Thoracic aorta (tissue), 2 donors: ENCODE results near the gene GPRC5D. TPM values are rescaled to one million over a fixed set of nuclear protein-coding genes. Genes with fewer than 3 reads are reported as not detected.
A peak's percentile ranks its signal among the peaks of the same experiment; 100 is the strongest.

Source experiments
- ATAC-seq: fragments of 150-250 bp; one replicate; pipeline ENCODE4 v1.8.0; 2017; ENCODE audit warnings: low read depth; ENCODE audit not compliant: insufficient number of reproducible peaks, low FRiP score
- DNase-seq: peaks from one replicate; pipeline ENCODE4 v3.0.0-alpha.2; 2020; ENCODE audit warnings: low spot score
- H3K27ac ChIP-seq, 2 donors: fragments of 200-600 bp; sonication (generic); 1 replicate in 1 of 2; 2 replicates in 1 of 2; pipeline ENCODE4 v1.5.1; 2016; ENCODE audit warnings: mild to moderate bottlenecking in 2 of 2, moderate library complexity in 2 of 2
- H3K27me3 ChIP-seq: fragments of 200-600 bp; sonication (generic); replicated peaks from 2 replicates; pipeline ENCODE4 v1.6.0; 2016; ENCODE audit warnings: mild to moderate bottlenecking; ENCODE audit not compliant: insufficient read depth
- H3K36me3 ChIP-seq: fragments of 200-600 bp; sonication (generic); one replicate; pipeline ENCODE4 v1.5.1; 2016
- H3K4me1 ChIP-seq, 2 donors: fragments of 200-600 bp; sonication (generic); 1 replicate in 1 of 2; 2 replicates in 1 of 2; pipeline versions ENCODE4 v1.5.1 to v1.6.0; 2016; ENCODE audit warnings: low read depth in 2 of 2, mild to moderate bottlenecking in 1 of 2; ENCODE audit not compliant: control insufficient read depth in 1 of 2
- H3K4me3 ChIP-seq: fragments of 200-600 bp; sonication (generic); 2 replicates; pipeline ENCODE4 v1.5.1; 2016; ENCODE audit warnings: mild to moderate bottlenecking
- H3K9me3 ChIP-seq: fragments of 200-600 bp; sonication (generic); 2 replicates; pipeline ENCODE4 v1.5.1; 2016
- total RNA-seq, 2 donors: library from RNA; depleted of rRNA; stranded (reverse); fragments of >200 nt; gene quantifications; one replicate each; pipeline versions ENCODE4 v1.1.0 to v1.2.3, GENCODE V29; 2016
- TF ChIP-seq, protein P1 (sequence below): fragments of 200-600 bp; sonication (generic); IDR thresholded peaks from one replicate; pipeline ENCODE4 v1.5.1; 2019; ENCODE audit warnings: antibody characterized with exemption

GPRC5D gene
- total RNA-seq, 2 donors from 2014 or later, result not detected

DNA sequence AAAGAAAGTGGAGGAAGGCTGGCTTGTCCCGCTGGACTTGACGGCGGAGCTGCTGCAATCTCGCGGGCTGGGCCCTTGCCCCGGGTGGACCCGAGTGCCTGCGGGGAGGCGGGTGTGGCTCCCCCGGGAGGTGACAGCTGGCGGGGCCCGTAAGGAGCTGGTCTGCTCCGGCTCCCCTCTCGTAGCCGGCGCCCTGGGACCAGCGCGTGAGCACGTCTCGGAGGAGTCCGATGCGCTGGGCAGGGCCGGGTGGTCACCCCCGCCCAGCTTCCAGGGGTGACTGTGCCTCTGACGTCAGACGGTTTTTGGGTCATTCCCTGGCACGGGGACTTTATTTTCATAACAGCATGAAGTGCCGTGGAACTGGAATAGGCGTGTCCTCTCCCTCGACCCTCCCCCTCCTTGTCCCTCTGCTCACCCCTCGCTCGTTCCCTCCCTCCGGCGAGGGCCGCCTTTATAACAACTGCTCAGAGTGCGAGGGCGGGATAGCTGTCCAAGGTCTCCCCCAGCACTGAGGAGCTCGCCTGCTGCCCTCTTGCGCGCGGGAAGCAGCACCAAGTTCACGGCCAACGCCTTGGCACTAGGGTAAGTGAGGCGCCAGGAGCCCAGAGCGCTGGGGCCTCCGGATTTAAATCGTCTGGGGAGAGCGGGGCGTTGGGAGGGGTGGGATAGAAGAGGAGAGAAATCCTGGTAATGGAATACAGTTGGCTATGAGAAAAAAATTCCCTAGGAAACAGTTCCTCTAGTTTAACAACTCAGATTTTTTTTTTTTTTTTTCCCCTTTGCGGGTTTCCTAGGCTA is 60.7 kb downstream of the GPRC5D start, which contains the start of gene GPRC5A:
GPRC5A (plus strand) TSS at position 483 of the 801 bp plus-strand sequence. CDS start 16,688 bp downstream, outside the sequence.
- TF ChIP-seq, protein P1, sequence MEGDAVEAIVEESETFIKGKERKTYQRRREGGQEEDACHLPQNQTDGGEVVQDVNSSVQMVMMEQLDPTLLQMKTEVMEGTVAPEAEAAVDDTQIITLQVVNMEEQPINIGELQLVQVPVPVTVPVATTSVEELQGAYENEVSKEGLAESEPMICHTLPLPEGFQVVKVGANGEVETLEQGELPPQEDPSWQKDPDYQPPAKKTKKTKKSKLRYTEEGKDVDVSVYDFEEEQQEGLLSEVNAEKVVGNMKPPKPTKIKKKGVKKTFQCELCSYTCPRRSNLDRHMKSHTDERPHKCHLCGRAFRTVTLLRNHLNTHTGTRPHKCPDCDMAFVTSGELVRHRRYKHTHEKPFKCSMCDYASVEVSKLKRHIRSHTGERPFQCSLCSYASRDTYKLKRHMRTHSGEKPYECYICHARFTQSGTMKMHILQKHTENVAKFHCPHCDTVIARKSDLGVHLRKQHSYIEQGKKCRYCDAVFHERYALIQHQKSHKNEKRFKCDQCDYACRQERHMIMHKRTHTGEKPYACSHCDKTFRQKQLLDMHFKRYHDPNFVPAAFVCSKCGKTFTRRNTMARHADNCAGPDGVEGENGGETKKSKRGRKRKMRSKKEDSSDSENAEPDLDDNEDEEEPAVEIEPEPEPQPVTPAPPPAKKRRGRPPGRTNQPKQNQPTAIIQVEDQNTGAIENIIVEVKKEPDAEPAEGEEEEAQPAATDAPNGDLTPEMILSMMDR, result peak; percentile 4
- peak; percentile 97 for ATAC-seq
- Histone ChIP-seq H3K9me3 (no peaks in the 10 kb centered on the region), H3K36me3 (no peaks in the 10 kb centered on the region), H3K4me1 (peaks cover 0 to 30% of the 10 kb centered on the region in 2 donors), H3K27ac (peak within 1 kb of the TSS; percentile 94 to 99), H3K4me3 (peak within 1 kb of the TSS; percentile 81), H3K27me3 (no peaks in the 10 kb centered on the region)
- DNase-seq, result peak; percentile 90

Other genes starting within 250 kb of the GPRC5D start
- 10 to 100 TPM; 61.9 to 63.5 TPM for gene CDKN1B, start 234.8 kb downstream of the GPRC5D start, total RNA-seq
- gene APOLD1, start 166.5 kb downstream of the GPRC5D start, total RNA-seq, result 10 to 100 TPM; 38.4 to 70.7 TPM
- gene DDX47, start 138.8 kb downstream of the GPRC5D start, total RNA-seq, result 10 to 100 TPM; 43.5 to 51.1 TPM
- 100 to 1,000 TPM in 1 of 2 donors, 10 to 100 TPM in 1; 42.8 to 123 TPM for gene GPRC5A, start 60.6 kb downstream of the GPRC5D start, total RNA-seq
- 10 to 100 TPM; 39.9 to 57.8 TPM for gene HEBP1, start 48.1 kb upstream of the GPRC5D start, total RNA-seq
- gene FAM234B, start 92.2 kb upstream of the GPRC5D start, total RNA-seq, result 1 to 10 TPM; 4.5 to 8.5 TPM
- not detected for gene GSG1, start 151.5 kb upstream of the GPRC5D start, total RNA-seq
- gene EMP1, start 244.6 kb upstream of the GPRC5D start, total RNA-seq, result 1,000 to 10,000 TPM in 1 of 2 donors, 100 to 1,000 TPM in 1; 295 to 1,389 TPM